GM19452 (cell line): Measurements from ENCODE around the gene ZNF667.

Experiments
- ATAC-seq: cut with Tn5 transposase; IDR thresholded peaks from one replicate; pipeline ENCODE4 v1.9.1; 2021; ENCODE audit not compliant: unreplicated experiment

The ZNF667 gene

GRCh38 chr19:56476651-56477428 lies at the start of gene ZNF667:
ZNF667 (minus strand) TSS chr19:56477345; CDS start chr19:56462370, 14,975 bp downstream.
- no peak for ATAC-seq

GRCh38 chr19:56525214-56525860 lies 48.2 kb upstream of the ZNF667 start:
- no peak for ATAC-seq

GRCh38 chr19:56508290-56508778 lies 31.2 kb upstream of the ZNF667 start:
- no peak for ATAC-seq

GRCh38 chr19:56507446-56508289 lies 30.5 kb upstream of the ZNF667 start, which contains the start of gene ZNF471:
ZNF471 (plus strand) TSS chr19:56507855; CDS start chr19:56511572, 3,717 bp downstream.
- no peak for ATAC-seq

GRCh38 chr19:56504581-56504980 lies 27.4 kb upstream of the ZNF667 start:
- no peak for ATAC-seq

- no peak for ATAC-seq
These were observed 14.3 kb upstream of the ZNF667 start for GRCh38 chr19:56491399-56491798.

GRCh38 chr19:56477429-56478338 lies 539 bp upstream of the ZNF667 start:
- ATAC-seq: no peak

GRCh38 chr19:56476093-56476492 lies 1.1 kb downstream of the ZNF667 start:
- ATAC-seq: no peak

GRCh38 chr19:56474308-56474707 lies 2.8 kb downstream of the ZNF667 start:
- ATAC-seq: no peak

- ATAC-seq: no peak
These were observed 35.8 kb downstream of the ZNF667 start for GRCh38 chr19:56441206-56441792.

GRCh38 chr19:56423985-56424353 lies 53.2 kb downstream of the ZNF667 start:
- no peak for ATAC-seq

GRCh38 chr19:56423276-56423984 lies 53.7 kb downstream of the ZNF667 start:
- no peak for ATAC-seq

- no peak for ATAC-seq
These were observed 72.1 kb downstream of the ZNF667 start for GRCh38 chr19:56405062-56405461.

- ATAC-seq: no peak
These were observed 72.5 kb downstream of the ZNF667 start for GRCh38 chr19:56404705-56405056.

GRCh38 chr19:56403764-56404704 lies 73.1 kb downstream of the ZNF667 start, which contains the start of gene ZNF583:
ZNF583 (plus strand) TSS chr19:56404332; CDS start chr19:56407115, 2,783 bp downstream.
- ATAC-seq: peak; percentile 82

- peak; percentile 4 for ATAC-seq
These were observed 73.9 kb downstream of the ZNF667 start for GRCh38 chr19:56403261-56403660.

GRCh38 chr19:56400485-56400884 lies 76.7 kb downstream of the ZNF667 start:
- no peak for ATAC-seq

GRCh38 chr19:56398809-56399208 lies 78.3 kb downstream of the ZNF667 start:
- no peak for ATAC-seq
